H1 (cell line): Measurements from ENCODE around the gene MRPL16. TPM values are rescaled to one million over a fixed set of nuclear protein-coding genes. Genes with fewer than 3 reads are reported as not detected.

Experiments used
- EZH2 ChIP-seq: fragments of 200-600 bp; sonication (generic); IDR thresholded peaks from 2 replicates; pipeline ENCODE4 v1.7.1; 2012; ENCODE audit warnings: low read depth, mild to moderate bottlenecking, moderate library complexity, low read length, inconsistent platforms; ENCODE audit not compliant: severe bottlenecking
- polyA plus RNA-seq, 7 experiments: library from polyadenylated mRNA; depleted of rRNA in 3 of 7; stranded (reverse) in 5 of 7; unstranded in 2 of 7; fragments of >200 nt in 5 of 7; fragments of 200-250 nt in 2 of 7; gene quantifications; 1 replicate in 5 of 7; 2 replicates in 1 of 7; 4 replicates in 1 of 7; pipeline versions ENCODE4 v1.2.1 to v1.2.3, GENCODE V29; 2011 to 2013; ENCODE audit warnings: missing spikeins in 2 of 7, mixed read lengths in 2 of 7
- total RNA-seq: library from RNA; stranded (reverse); fragmentation: NEBNext Ultra II Directional; extraction: Animal tissue kit (Norgen Biotek cat#: 25700); gene quantifications from 2 replicates; pipeline ENCODE4 v1.2.1, GENCODE V29; 2021

MRPL16 gene
- total and polyA plus RNA-seq, 2 of the 8 experiments (the other 6 are each of a cell fraction or from before 2014, with no cell fraction given) = 69.2 to 79.8 TPM

GRCh38 chr11:59839615-59840014, 29.0 kb upstream of the MRPL16 start (continued):
- TF ChIP-seq EZH2 = no peak
